Neural cell (in vitro differentiated cells): ENCODE data around the gene USP31. TPM values are rescaled to one million over a fixed set of nuclear protein-coding genes. Genes with fewer than 3 reads are reported as not detected.

Experiments
- H2AFZ ChIP-seq: fragments of 200-600, 300-800 bp; sonication (generic), shearing (Covaris generic); 2 replicates; pipeline ENCODE4 v1.6.0; 2014; ENCODE audit warnings: low read depth, mild to moderate bottlenecking, antibody characterized with exemption, low read length, moderate library complexity
- H3F3A ChIP-seq: fragments of 200-600 bp; shearing (Covaris generic); 2 replicates; pipeline ENCODE4 v1.6.1; 2016; ENCODE audit warnings: mild to moderate bottlenecking, moderate library complexity, mixed read lengths, antibody characterized with exemption, low read length; ENCODE audit not compliant: insufficient read depth, poor library complexity, severe bottlenecking
- H3K27ac ChIP-seq: fragments of 200-600, 300-800 bp; sonication (generic), shearing (Covaris generic); 2 replicates; pipeline ENCODE4 v1.5.1; 2014; ENCODE audit warnings: mild to moderate bottlenecking, low read length, moderate library complexity
- H3K27me3 ChIP-seq: fragments of 300-800, 200-600 bp; sonication (generic), shearing (Covaris generic); 2 replicates; pipeline ENCODE4 v1.6.0; 2014; ENCODE audit warnings: mild to moderate bottlenecking, low read depth, low read length, moderate library complexity; ENCODE audit not compliant: insufficient read depth
- H3K36me3 ChIP-seq: fragments of 300-800, 200-600 bp; sonication (generic), shearing (Covaris generic); 2 replicates; pipeline ENCODE4 v1.5.1; 2014; ENCODE audit warnings: mild to moderate bottlenecking, antibody characterized with exemption, low read length, moderate library complexity; ENCODE audit not compliant: insufficient read depth
- H3K4me2 ChIP-seq: fragments of 300-800, 200-600 bp; sonication (generic), shearing (Covaris generic); 2 replicates; pipeline ENCODE4 v1.6.0; 2014; ENCODE audit warnings: mild to moderate bottlenecking, low read length
- H3K4me3 ChIP-seq: fragments of 300-800, 200-600 bp; sonication (generic), shearing (Covaris generic); 2 replicates; pipeline ENCODE4 v1.5.1; 2014; ENCODE audit warnings: mild to moderate bottlenecking, low read length, moderate library complexity
- H3K79me2 ChIP-seq: fragments of 200-600 bp; shearing (Covaris generic); replicated peaks from 2 replicates; pipeline ENCODE4 v1.6.0; 2014; ENCODE audit warnings: mild to moderate bottlenecking, low read length, moderate library complexity; ENCODE audit not compliant: insufficient read depth
- H3K9ac ChIP-seq: fragments of 300-800, 200-600 bp; sonication (generic), shearing (Covaris generic); 2 replicates; pipeline ENCODE4 v1.6.1; 2016; ENCODE audit warnings: mild to moderate bottlenecking, low read length, mixed read lengths
- H3K9me2 ChIP-seq: fragments of 200-600 bp; shearing (Covaris generic); 2 replicates; pipeline ENCODE4 v1.6.1; 2016; ENCODE audit warnings: mild to moderate bottlenecking, low read length, mixed read lengths; ENCODE audit not compliant: insufficient read depth
- H3K9me3 ChIP-seq: fragments of 200-600, 300-800 bp; sonication (generic), shearing (Covaris generic); 2 replicates; pipeline ENCODE4 v1.6.1; 2016; ENCODE audit warnings: mild to moderate bottlenecking, mixed run types, low read length, moderate library complexity, mixed read lengths
- H4K20me1 ChIP-seq: fragments of 200-600 bp; shearing (Covaris generic); 2 replicates; pipeline ENCODE4 v1.6.1; 2016; ENCODE audit warnings: mild to moderate bottlenecking, mixed run types; ENCODE audit not compliant: insufficient read depth
- EP300 ChIP-seq: fragments of 450-650 bp; conservative IDR thresholded peaks from 2 replicates; pipeline ENCODE4 v1.6.1; 2014; ENCODE audit warnings: antibody characterized with exemption, mild to moderate bottlenecking, moderate library complexity; ENCODE audit not compliant: poor library complexity, severe bottlenecking
- EZH2 ChIP-seq: fragments of 200-600, 300-800 bp; shearing (Covaris generic), sonication (generic); IDR thresholded peaks from 2 replicates; pipeline ENCODE4 v1.6.1; 2014; ENCODE audit warnings: antibody characterized with exemption, low read length, borderline replicate concordance, mild to moderate bottlenecking; ENCODE audit not compliant: insufficient read depth, poor library complexity, severe bottlenecking
- MXI1 ChIP-seq: fragments of 450-650 bp; conservative IDR thresholded peaks from 2 replicates; pipeline ENCODE4 v1.6.1; 2014; ENCODE audit warnings: antibody characterized with exemption, mild to moderate bottlenecking; ENCODE audit not compliant: poor library complexity, severe bottlenecking
- POLR2AphosphoS5 ChIP-seq: IDR thresholded peaks from 2 replicates; pipeline ENCODE4 v1.6.1; 2012
- RAD21 ChIP-seq: fragments of 450-650 bp; conservative IDR thresholded peaks from 2 replicates; pipeline ENCODE4 v1.6.1; 2014; ENCODE audit warnings: antibody characterized with exemption, mild to moderate bottlenecking, moderate library complexity
- REST ChIP-seq: IDR thresholded peaks from 2 replicates; pipeline ENCODE4 v1.6.1; 2012; ENCODE audit warnings: borderline replicate concordance
- SMC3 ChIP-seq: fragments of 450-650 bp; conservative IDR thresholded peaks from 2 replicates; pipeline ENCODE4 v1.6.1; 2014; ENCODE audit warnings: antibody characterized with exemption, mild to moderate bottlenecking, moderate library complexity; ENCODE audit not compliant: poor library complexity
- TAF1 ChIP-seq: IDR thresholded peaks from 2 replicates; pipeline ENCODE4 v1.6.1; 2012; ENCODE audit warnings: low read depth
- polyA plus RNA-seq: library from polyadenylated mRNA; depleted of rRNA; stranded (reverse); fragments of >200 nt; gene quantifications from 2 replicates; pipeline ENCODE4 v1.2.3, GENCODE V29; 2014
- TF ChIP-seq, protein P1 (sequence below): fragments of 450-650 bp; IDR thresholded peaks from 2 replicates; pipeline ENCODE4 v1.5.1; 2014; ENCODE audit warnings: antibody characterized with exemption, mild to moderate bottlenecking, moderate library complexity; ENCODE audit not compliant: poor library complexity, severe bottlenecking

Gene USP31
- polyA plus RNA-seq, 1 donor from 2014 or later: 5.8 TPM

GRCh38 chr16:23105309-23105708 lies 43.9 kb downstream of the USP31 start:
- no peaks in the 10 kb centered on the region for H3K27me3 ChIP-seq

GRCh38 chr16:23104032-23104955 lies 45.0 kb downstream of the USP31 start:
- Histone ChIP-seq H3K27me3 (no peaks in the 10 kb centered on the region), H3K9me2 (no peaks in the 10 kb centered on the region), H3K9me3 (no peaks in the 10 kb centered on the region), H3K79me2 (no peaks in the 10 kb centered on the region), H3K4me3 (no peak overlapping the region), H3K9ac (no peak overlapping the region), H3F3A (no peaks in the 10 kb centered on the region), H3K4me2 (no peak overlapping the region), H2AFZ (no peak overlapping the region), H4K20me1 (no peaks in the 10 kb centered on the region), H3K36me3 (peaks cover 12% of the 10 kb centered on the region), H3K27ac (no peak overlapping the region)
- TF ChIP-seq POLR2AphosphoS5 (no peak), SMC3 (no peak), REST (no peak), TAF1 (no peak), EZH2 (no peak), MXI1 (no peak), RAD21 (no peak)

More at GRCh38 chr16:23105309-23105708, 43.9 kb downstream of the USP31 start:
- no peak overlapping the region for H3K9ac ChIP-seq
- H3F3A ChIP-seq: no peaks in the 10 kb centered on the region
- no peak overlapping the region for H3K4me3 ChIP-seq
- H3K9me3 ChIP-seq: no peaks in the 10 kb centered on the region
- TF ChIP-seq TAF1: no peak
- no peak for TF ChIP-seq MXI1
- no peak for TF ChIP-seq REST
- TF ChIP-seq RAD21: no peak
- TF ChIP-seq, protein P1, sequence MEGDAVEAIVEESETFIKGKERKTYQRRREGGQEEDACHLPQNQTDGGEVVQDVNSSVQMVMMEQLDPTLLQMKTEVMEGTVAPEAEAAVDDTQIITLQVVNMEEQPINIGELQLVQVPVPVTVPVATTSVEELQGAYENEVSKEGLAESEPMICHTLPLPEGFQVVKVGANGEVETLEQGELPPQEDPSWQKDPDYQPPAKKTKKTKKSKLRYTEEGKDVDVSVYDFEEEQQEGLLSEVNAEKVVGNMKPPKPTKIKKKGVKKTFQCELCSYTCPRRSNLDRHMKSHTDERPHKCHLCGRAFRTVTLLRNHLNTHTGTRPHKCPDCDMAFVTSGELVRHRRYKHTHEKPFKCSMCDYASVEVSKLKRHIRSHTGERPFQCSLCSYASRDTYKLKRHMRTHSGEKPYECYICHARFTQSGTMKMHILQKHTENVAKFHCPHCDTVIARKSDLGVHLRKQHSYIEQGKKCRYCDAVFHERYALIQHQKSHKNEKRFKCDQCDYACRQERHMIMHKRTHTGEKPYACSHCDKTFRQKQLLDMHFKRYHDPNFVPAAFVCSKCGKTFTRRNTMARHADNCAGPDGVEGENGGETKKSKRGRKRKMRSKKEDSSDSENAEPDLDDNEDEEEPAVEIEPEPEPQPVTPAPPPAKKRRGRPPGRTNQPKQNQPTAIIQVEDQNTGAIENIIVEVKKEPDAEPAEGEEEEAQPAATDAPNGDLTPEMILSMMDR: no peak
- no peak for TF ChIP-seq POLR2AphosphoS5
- no peak for TF ChIP-seq EZH2
- no peak for TF ChIP-seq EP300
- TF ChIP-seq SMC3: no peak
- H3K36me3 ChIP-seq: peaks cover 5% of the 10 kb centered on the region
- H4K20me1 ChIP-seq: no peaks in the 10 kb centered on the region
- no peaks in the 10 kb centered on the region for H3K9me2 ChIP-seq
- H3K79me2 ChIP-seq: no peaks in the 10 kb centered on the region
- no peak overlapping the region for H2AFZ ChIP-seq
- H3K27ac ChIP-seq: no peak overlapping the region
- H3K4me2 ChIP-seq: no peak overlapping the region
